ENCODE data around the gene KCNQ1.

KCNQ1 gene

GRCh38 chr11:2892215-2892966, 447.6 kb downstream of the KCNQ1 start:
- H3K27ac ChIP-seq (ENCODE audit: low read depth, low read length) = no peak overlapping the region

GRCh38 chr11:2892967-2893528, 448.2 kb downstream of the KCNQ1 start:
- H3K4me2 ChIP-seq (ENCODE audit: low read depth, low read length, poor library complexity, severe bottlenecking) = no peak overlapping the region
- no peaks in the 10 kb centered on the region for H3K36me3 ChIP-seq (ENCODE audit: low read length)
- TF ChIP-seq EZH2phosphoT487 (conservative IDR thresholded peaks at IDR 0.05; ENCODE audit: low read length) = no peak
- TF ChIP-seq, protein P1, sequence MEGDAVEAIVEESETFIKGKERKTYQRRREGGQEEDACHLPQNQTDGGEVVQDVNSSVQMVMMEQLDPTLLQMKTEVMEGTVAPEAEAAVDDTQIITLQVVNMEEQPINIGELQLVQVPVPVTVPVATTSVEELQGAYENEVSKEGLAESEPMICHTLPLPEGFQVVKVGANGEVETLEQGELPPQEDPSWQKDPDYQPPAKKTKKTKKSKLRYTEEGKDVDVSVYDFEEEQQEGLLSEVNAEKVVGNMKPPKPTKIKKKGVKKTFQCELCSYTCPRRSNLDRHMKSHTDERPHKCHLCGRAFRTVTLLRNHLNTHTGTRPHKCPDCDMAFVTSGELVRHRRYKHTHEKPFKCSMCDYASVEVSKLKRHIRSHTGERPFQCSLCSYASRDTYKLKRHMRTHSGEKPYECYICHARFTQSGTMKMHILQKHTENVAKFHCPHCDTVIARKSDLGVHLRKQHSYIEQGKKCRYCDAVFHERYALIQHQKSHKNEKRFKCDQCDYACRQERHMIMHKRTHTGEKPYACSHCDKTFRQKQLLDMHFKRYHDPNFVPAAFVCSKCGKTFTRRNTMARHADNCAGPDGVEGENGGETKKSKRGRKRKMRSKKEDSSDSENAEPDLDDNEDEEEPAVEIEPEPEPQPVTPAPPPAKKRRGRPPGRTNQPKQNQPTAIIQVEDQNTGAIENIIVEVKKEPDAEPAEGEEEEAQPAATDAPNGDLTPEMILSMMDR (IDR thresholded peaks at IDR 0.05; ENCODE audit: insufficient read depth, low read length, poor library complexity, severe bottlenecking) = no peak
- H3K27me3 ChIP-seq (ENCODE audit: low read length) = no peaks in the 10 kb centered on the region
- H3K9me2 ChIP-seq (replicated peaks; ENCODE audit: insufficient read depth, low read length) = no peaks in the 10 kb centered on the region
- H3K79me2 ChIP-seq (ENCODE audit: insufficient read depth, low read length) = no peaks in the 10 kb centered on the region
- H3K9me3 ChIP-seq (ENCODE audit: insufficient read depth, low read length) = no peaks in the 10 kb centered on the region
- H3K27ac ChIP-seq (ENCODE audit: low read depth, low read length) = no peak overlapping the region
- H2AFZ ChIP-seq (ENCODE audit: low read depth, low read length, severe bottlenecking) = peak overlapping the region; percentile 6
- no peaks in the 10 kb centered on the region for H3F3A ChIP-seq (ENCODE audit: insufficient read depth)
- peak overlapping the region; percentile 9; the same call in 1 of the 2 replicates for H3K9ac ChIP-seq (ENCODE audit: low read length)
- no peaks in the 10 kb centered on the region for H4K20me1 ChIP-seq (ENCODE audit: low read depth, low read length)
- H3K4me3 ChIP-seq (ENCODE audit: insufficient read depth, low read length, poor library complexity, severe bottlenecking) = no peak overlapping the region

More at GRCh38 chr11:2892215-2892966, 447.6 kb downstream of the KCNQ1 start:
- no peaks in the 10 kb centered on the region for H3K9me3 ChIP-seq (ENCODE audit: insufficient read depth, low read length)
- no peaks in the 10 kb centered on the region for H3K79me2 ChIP-seq (ENCODE audit: insufficient read depth, low read length)
- TF ChIP-seq, protein P1 (IDR thresholded peaks at IDR 0.05; ENCODE audit: insufficient read depth, low read length, poor library complexity, severe bottlenecking) = peak; percentile 98
- TF ChIP-seq EZH2phosphoT487 (conservative IDR thresholded peaks at IDR 0.05; ENCODE audit: low read length) = no peak
- peak overlapping the region; percentile 27 for H3K4me2 ChIP-seq (ENCODE audit: low read depth, low read length, poor library complexity, severe bottlenecking)
- H3K36me3 ChIP-seq (ENCODE audit: low read length) = no peaks in the 10 kb centered on the region
- no peaks in the 10 kb centered on the region for H3K9me2 ChIP-seq (replicated peaks; ENCODE audit: insufficient read depth, low read length)
- no peaks in the 10 kb centered on the region for H4K20me1 ChIP-seq (ENCODE audit: low read depth, low read length)
- H2AFZ ChIP-seq (ENCODE audit: low read depth, low read length, severe bottlenecking) = peak overlapping the region; percentile 6
- no peaks in the 10 kb centered on the region for H3F3A ChIP-seq (ENCODE audit: insufficient read depth)
- H3K9ac ChIP-seq (ENCODE audit: low read length) = peak overlapping the region; percentile 9; the same call in 1 of the 2 replicates
- H3K4me3 ChIP-seq (ENCODE audit: insufficient read depth, low read length, poor library complexity, severe bottlenecking) = no peak overlapping the region
- no peaks in the 10 kb centered on the region for H3K27me3 ChIP-seq (ENCODE audit: low read length)

DNA sequence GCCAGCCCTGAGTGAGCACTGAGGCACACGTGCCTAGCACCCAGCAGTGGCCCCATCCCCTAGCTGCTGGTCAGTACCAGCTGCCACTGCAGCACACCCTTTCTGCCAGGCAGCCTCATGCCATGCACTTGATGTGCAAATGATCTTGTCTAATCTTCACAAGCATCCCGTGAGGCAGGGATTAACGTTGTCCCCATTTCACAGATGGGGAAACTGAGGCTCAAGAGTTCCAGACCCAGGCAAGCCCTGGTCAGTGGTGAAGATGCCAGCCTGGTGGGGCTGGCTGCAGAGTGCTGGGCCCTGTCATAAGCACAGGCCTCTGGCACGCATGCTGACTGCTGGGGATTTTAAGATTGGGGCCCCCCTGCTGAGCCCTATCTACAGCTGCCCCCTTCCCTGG, 449.1 kb downstream of the KCNQ1 start:
- no peak for TF ChIP-seq EZH2phosphoT487 (conservative IDR thresholded peaks at IDR 0.05; ENCODE audit: low read length)
- TF ChIP-seq, protein P1 (IDR thresholded peaks at IDR 0.05; ENCODE audit: insufficient read depth, low read length, poor library complexity, severe bottlenecking) = no peak
- no peaks in the 10 kb centered on the region for H3K36me3 ChIP-seq (ENCODE audit: low read length)
- H3K9me2 ChIP-seq (replicated peaks; ENCODE audit: insufficient read depth, low read length) = no peaks in the 10 kb centered on the region
- H3K79me2 ChIP-seq (ENCODE audit: insufficient read depth, low read length) = no peaks in the 10 kb centered on the region
- no peaks in the 10 kb centered on the region for H4K20me1 ChIP-seq (ENCODE audit: low read depth, low read length)
- no peaks in the 10 kb centered on the region for H3F3A ChIP-seq (ENCODE audit: insufficient read depth)
- H3K27me3 ChIP-seq (ENCODE audit: low read length) = no peaks in the 10 kb centered on the region
- no peak overlapping the region for H2AFZ ChIP-seq (ENCODE audit: low read depth, low read length, severe bottlenecking)
- no peak overlapping the region for H3K9ac ChIP-seq (ENCODE audit: low read length)
- no peak overlapping the region for H3K27ac ChIP-seq (ENCODE audit: low read depth, low read length)
- H3K9me3 ChIP-seq (ENCODE audit: insufficient read depth, low read length) = no peaks in the 10 kb centered on the region
- no peak overlapping the region for H3K4me3 ChIP-seq (ENCODE audit: insufficient read depth, low read length, poor library complexity, severe bottlenecking)
- no peak overlapping the region for H3K4me2 ChIP-seq (ENCODE audit: low read depth, low read length, poor library complexity, severe bottlenecking)
